HG02938 (cell line): ENCODE results near the gene HMGB4.

ENCODE experiments used
- ATAC-seq: cut with Tn5 transposase; IDR thresholded peaks from one replicate; pipeline ENCODE4 v1.9.1; 2021; ENCODE audit warnings: mild to moderate bottlenecking, moderate library complexity; ENCODE audit not compliant: unreplicated experiment

HMGB4 gene

GRCh38 chr1:33863779-33864178, at the start of gene HMGB4:
TSS of gene HMGB4 (plus strand) at chr1:33864079. CDS start at chr1:33864192, 113 bp downstream.
- ATAC-seq: no peak

GRCh38 chr1:33814166-33814565, 49.7 kb upstream of the HMGB4 start:
- no peak for ATAC-seq

DNA sequence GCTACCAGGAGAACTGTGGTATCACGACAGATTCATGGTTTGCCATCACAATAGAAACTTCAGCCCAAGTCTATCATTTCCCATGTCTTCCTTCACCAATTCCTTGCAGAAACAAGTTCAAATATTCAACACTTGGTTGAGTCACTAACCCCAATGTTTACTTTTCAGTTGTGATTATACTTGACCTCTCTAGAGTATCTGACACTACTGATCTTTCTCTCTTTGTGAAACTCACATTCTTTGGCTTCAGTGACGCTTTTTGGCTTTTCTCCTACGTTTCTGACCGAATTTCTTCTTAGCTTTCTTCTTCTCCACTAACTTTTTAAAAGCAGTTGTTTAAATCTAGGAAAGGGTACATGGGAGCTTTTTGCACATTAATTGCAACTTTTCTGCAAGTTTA, 48.8 kb upstream of the HMGB4 start:
- no peak for ATAC-seq

- no peak for ATAC-seq
Measured at GRCh38 chr1:33818071-33818470, 45.8 kb upstream of the HMGB4 start.

GRCh38 chr1:33819290-33819912, 44.5 kb upstream of the HMGB4 start:
- ATAC-seq: no peak

GRCh38 chr1:33819913-33820311, 44.0 kb upstream of the HMGB4 start:
- no peak for ATAC-seq

DNA sequence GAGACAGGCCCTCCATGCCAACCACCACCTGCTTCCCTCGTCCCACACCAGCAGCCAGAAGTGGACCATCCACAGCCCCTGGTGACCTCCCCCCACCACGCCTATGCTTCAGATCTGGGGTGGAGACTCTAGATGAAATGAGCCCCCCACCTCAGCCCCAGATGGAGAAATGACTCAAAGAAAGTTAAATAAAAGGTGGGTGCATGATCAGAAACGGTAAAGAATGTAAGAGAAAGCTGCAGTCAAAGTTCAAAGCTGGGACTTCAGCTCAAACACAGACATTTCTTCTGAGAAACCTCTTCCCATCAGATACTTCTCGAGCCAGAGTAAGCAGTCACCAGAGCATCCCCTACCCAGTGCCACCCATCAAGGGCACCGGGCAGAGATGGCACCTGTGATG, 43.1 kb upstream of the HMGB4 start:
- no peak for ATAC-seq

- ATAC-seq: no peak
Measured at GRCh38 chr1:33821291-33821690, 42.6 kb upstream of the HMGB4 start.

DNA sequence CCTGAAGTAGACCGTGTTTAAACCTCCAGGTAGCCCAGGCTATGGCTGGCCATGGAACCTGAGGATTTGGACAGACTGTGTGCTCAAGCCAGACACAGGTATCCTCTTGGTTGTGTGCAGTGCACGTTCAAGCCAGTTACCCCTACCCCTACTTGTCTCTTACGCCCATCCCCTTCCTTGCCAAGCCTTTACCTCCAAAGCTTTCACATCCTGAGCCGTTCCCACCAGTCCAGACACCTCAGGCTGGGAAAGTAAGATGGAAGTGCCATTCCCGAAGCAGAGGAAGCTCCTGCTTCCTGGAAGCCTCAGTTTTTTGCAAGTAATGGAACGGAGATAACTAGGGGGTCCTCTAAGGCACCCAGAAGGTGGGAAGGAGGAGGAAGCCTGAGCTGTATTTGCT, 41.5 kb upstream of the HMGB4 start:
- ATAC-seq: no peak

DNA sequence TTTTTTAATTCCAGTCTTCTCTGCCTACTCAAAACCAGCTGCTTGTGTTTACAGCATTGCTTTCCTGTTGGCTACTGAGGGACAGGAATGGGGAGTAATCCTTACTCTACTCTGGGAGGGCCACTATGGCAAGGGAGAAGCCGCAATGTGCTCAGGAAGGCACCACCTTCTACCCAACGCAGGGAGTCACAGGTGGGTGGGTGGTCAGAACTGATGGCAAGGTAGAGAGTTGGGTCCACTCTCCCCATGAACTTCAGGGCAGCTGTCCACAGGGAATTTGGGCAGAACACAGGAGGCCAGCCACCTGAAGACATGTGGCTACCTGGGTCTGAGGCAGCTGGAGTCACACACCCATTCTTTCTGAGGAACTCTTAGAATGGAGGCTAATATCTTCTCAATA, 40.5 kb upstream of the HMGB4 start:
- no peak for ATAC-seq

- ATAC-seq: no peak
Measured at GRCh38 chr1:33823830-33824229, 40.0 kb upstream of the HMGB4 start.

GRCh38 chr1:33824321-33824720, 39.6 kb upstream of the HMGB4 start:
- ATAC-seq: no peak

DNA sequence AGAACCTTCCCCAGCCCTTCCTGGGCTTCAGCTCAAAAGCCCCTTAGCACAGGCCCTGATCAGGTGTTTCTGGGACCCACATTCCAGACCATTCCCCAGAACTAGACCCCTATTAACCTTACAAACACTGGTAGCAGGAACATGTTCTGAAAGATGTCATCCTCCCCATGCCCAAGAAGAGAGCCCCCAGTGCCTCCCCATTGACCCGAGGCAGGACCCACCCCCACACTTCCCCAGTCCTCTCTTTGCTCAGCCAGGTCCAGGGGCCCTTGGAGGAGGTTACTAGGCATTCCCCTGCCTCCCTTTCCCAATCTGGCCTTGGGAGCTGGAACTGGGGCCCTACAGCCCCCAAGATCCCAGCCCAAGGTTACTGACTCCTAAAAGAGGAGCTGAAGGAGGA, 38.9 kb upstream of the HMGB4 start:
- no peak for ATAC-seq

DNA sequence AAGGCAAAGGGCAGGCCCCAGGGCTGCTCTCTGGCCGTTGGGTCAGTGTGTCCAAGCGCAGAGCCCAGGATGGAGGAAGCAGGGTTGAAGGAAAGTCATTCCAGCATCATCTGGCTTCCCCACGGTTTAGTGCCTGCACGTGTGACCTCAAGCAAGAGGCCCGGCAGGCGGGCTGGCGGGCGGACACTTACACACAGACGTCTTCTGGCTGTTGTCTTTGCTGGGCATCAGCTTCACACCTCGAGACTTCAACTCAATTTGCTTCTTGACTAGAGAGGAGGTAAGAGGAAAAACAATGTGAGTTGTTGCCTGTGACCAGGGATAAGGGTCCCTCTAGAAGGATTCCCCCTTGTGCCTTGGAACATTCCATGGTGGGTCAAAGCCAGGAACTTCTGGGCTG, 38.4 kb upstream of the HMGB4 start:
- no peak for ATAC-seq

DNA sequence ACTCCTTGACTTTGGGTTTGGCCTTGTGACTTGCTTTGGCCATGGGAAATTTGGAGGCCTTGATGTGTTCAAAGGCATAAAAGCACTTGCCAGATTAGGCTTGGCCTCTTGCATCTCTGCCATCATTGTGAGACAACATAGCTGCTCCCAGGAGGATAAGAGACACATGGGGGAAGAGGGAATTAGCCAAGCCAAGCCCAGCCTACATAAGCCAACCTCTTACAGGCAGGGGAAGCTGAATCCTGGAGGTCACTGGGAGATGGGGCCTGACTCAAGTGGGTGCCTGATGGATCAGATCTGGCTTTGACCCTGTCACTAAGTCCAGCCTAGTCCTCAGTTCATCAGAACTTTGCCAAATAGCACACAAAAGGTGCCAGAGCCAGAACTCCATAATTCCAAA, 37.6 kb upstream of the HMGB4 start:
- ATAC-seq: no peak

DNA sequence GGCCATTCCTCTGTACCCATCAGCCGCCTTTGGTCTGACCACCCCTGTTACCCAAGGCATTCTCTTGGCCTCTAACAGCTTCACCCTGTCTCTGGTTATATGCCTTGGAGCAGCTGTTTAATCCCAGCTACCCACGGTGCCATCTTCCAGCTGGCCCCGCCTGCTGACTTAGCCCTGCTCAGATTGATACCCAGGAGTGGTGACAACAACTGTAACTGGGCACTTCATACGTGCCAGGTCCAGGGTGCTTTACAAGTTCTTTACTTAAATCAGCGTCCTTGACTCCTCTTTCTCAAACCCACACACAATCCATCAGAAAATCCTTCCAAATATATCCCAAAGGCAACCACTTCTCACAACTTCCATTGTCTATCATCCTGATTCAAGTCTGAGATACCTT, 37.2 kb upstream of the HMGB4 start:
- no peak for ATAC-seq

DNA sequence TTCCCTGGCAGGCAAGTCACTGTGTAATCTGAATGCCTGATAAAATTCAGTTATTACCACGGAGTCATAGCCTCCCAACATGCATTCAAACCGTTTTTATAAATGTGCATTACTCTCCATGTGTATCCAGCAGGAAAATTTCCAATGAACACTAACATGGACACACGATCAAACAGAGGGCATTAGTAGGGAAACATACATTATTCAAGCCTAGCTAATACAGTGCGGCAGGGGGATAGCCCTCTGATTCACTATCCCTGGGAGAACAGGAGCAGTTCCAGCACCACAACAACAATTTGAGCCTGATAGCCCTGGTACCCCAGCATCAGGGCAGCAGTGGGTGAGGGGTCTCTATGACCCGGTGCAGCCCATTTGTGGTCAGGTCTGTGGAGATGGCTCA, 35.8 kb upstream of the HMGB4 start:
- no peak for ATAC-seq

GRCh38 chr1:33828654-33829053, 35.2 kb upstream of the HMGB4 start:
- ATAC-seq: no peak

GRCh38 chr1:33836911-33837310, 27.0 kb upstream of the HMGB4 start:
- ATAC-seq: no peak

DNA sequence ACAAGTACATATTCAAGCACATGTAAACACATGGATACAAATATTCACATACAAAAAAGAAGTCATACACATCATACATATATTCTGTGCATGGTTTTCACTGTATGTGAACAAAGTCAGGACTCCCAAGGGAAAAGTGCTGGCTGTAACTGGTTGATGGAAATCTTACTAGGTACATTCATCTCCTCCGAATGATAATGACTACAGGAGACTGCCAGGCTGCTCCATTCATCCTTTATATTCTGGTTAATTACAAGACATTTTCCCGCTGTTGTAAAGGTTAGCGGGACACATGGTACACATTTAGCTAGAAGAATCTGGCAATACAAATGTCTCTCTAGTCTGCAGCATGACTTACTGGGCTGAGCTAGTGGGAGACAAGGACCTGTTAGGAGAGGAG, 26.2 kb upstream of the HMGB4 start:
- no peak for ATAC-seq

DNA sequence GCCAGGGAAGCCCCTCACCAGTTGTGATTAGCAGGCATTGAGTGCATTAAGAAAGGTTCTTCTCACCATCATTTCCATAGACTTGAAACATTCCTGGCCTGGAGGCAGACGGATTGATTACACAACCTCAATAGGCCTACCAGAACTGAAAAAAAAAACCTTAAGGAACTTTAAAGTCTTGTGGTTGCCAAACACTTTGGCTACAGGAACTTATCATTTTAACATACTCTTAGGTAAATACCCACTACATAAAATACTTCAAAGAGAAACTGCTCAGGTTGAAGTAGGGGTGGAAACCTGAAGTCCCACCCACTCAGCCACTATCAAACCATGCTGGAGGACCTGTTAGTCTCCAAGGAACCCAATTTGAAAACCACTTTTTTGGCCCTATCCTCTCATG, 22.4 kb upstream of the HMGB4 start:
- no peak for ATAC-seq

DNA sequence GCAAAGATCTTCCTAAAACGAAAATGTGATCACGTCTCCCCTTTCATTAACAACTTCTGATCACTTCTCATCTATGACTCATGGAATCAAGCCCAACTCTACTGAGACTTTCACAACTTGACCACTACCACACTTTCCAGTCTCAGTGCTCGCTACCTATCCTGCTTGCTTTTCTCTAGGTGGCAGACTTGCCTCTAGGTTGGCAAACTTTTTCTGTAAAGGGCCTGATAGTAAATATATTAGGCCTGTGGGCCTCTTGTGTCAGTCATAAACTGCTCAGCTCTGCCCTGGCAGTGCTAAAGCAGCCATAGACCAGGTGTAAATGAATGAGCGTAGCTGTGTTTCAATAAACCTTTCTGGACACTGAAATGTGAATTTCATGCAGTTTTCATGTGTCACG, 21.5 kb upstream of the HMGB4 start:
- no peak for ATAC-seq

DNA sequence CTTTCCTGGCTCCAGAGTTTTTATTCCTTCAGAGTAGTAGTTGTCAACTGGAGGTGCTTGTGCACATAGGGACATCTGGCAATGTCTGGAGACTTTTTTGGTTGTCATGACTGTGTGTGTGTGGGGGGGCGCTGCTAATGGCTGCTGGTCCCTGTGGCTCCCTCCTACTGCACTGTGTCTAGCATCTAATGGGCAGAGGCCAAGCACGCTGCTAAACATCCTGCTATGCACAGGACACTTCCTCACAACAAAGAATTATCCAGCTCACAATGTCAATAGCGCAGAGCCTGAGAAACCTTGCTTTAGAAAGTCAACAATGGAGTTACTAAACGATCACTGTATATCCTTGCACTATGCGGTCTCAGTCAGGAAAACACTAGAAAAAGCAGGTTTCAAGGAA, 19.7 kb upstream of the HMGB4 start:
- no peak for ATAC-seq

GRCh38 chr1:33846861-33847260, 17.0 kb upstream of the HMGB4 start:
- no peak for ATAC-seq
